Progenitor cell of endocrine pancreas (in vitro differentiated cells): ENCODE data around the gene ADRB1. TPM values are rescaled to one million over a fixed set of nuclear protein-coding genes. Genes with fewer than 3 reads are reported as not detected.

Source experiments
- DNase-seq: peaks from one replicate; pipeline ENCODE4 v3.0.0; 2021; ENCODE audit warnings: low spot score; ENCODE audit not compliant: unreplicated experiment
- H3K27ac Mint-ChIP-seq: 2 replicates; pipeline ENCODE4 v1.8.0; 2021; ENCODE audit warnings: mild to moderate bottlenecking, moderate library complexity, mixed read lengths
- H3K27me3 Mint-ChIP-seq: 2 replicates; pipeline ENCODE4 v1.8.0; 2021; ENCODE audit warnings: mixed read lengths
- H3K36me3 Mint-ChIP-seq: 2 replicates; pipeline ENCODE4 v1.8.0; 2022; ENCODE audit warnings: mixed read lengths; ENCODE audit not compliant: insufficient read depth
- H3K4me1 Mint-ChIP-seq: 2 replicates; pipeline ENCODE4 v1.8.0; 2021; ENCODE audit warnings: low read depth, mixed read lengths
- H3K4me3 Mint-ChIP-seq: 2 replicates; pipeline ENCODE4 v1.8.0; 2021; ENCODE audit warnings: low read depth, mild to moderate bottlenecking, moderate library complexity, mixed read lengths
- H3K9me3 Mint-ChIP-seq: 2 replicates; pipeline ENCODE4 v1.8.0; 2021; ENCODE audit warnings: low read depth, mixed read lengths
- total RNA-seq: library from RNA; stranded (reverse); gene quantifications from 2 replicates; pipeline ENCODE4 v1.2.1, GENCODE V29; 2021
- TF ChIP-seq, protein P1 (sequence below): fragments of 200-600 bp; sonication (generic); IDR thresholded peaks from one replicate; pipeline ENCODE4 v1.5.0; 2021; ENCODE audit warnings: antibody characterized with exemption, mild to moderate bottlenecking; ENCODE audit not compliant: unreplicated experiment

Gene ADRB1
- total RNA-seq, 1 donor from 2014 or later: not detected

DNA sequence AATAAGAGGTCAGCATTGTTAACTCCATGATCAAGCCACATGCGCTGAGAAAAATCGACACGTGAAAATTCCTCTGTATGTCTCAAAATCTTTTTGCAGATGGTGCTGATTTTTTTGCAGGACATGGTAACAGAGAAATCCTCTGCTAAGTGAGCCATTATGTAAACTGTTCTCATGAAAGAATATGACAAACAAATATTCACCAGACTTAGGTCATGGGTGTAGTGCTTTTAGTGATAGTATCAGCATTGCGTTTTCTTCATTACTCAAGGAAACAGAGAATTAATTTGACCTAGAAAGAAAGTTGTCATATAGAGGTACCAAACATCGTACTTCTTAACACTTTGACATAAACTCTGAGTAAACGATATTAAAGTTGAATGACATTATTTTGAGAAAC is 34.7 kb downstream of the ADRB1 start:
- no peaks in the 10 kb centered on the region for H3K9me3 Mint-ChIP-seq
- H3K4me1 Mint-ChIP-seq: no peaks in the 10 kb centered on the region
- TF ChIP-seq, protein P1, sequence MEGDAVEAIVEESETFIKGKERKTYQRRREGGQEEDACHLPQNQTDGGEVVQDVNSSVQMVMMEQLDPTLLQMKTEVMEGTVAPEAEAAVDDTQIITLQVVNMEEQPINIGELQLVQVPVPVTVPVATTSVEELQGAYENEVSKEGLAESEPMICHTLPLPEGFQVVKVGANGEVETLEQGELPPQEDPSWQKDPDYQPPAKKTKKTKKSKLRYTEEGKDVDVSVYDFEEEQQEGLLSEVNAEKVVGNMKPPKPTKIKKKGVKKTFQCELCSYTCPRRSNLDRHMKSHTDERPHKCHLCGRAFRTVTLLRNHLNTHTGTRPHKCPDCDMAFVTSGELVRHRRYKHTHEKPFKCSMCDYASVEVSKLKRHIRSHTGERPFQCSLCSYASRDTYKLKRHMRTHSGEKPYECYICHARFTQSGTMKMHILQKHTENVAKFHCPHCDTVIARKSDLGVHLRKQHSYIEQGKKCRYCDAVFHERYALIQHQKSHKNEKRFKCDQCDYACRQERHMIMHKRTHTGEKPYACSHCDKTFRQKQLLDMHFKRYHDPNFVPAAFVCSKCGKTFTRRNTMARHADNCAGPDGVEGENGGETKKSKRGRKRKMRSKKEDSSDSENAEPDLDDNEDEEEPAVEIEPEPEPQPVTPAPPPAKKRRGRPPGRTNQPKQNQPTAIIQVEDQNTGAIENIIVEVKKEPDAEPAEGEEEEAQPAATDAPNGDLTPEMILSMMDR: no peak
- H3K27me3 Mint-ChIP-seq: peaks cover 27% of the 10 kb centered on the region
- H3K27ac Mint-ChIP-seq: no peak overlapping the region
- H3K36me3 Mint-ChIP-seq: no peaks in the 10 kb centered on the region
- H3K4me3 Mint-ChIP-seq: no peak overlapping the region
- DNase-seq: no peak

DNA sequence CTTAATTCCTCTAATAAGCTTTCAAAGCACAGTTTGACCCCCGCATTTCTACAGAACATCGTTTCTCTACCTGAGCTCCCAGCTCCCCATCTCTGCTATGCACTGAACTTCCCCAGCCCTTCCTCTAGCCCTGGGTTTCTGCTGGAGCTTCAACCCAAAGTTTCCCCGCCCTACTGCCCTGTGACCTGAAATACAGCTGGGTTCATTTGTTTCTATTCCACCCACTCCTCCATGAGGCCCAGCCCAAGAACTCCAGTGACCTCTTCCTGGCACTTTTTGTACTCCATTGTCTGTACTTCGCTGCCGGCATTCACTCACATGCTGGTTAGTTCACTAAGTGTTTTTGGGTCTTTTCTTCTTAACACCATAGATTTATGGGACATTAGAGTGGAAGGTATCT is 35.8 kb downstream of the ADRB1 start:
- no peaks in the 10 kb centered on the region for H3K4me1 Mint-ChIP-seq
- no peaks in the 10 kb centered on the region for H3K9me3 Mint-ChIP-seq
- H3K27me3 Mint-ChIP-seq: peaks cover 27% of the 10 kb centered on the region
- H3K27ac Mint-ChIP-seq: no peak overlapping the region
- DNase-seq: no peak
- no peaks in the 10 kb centered on the region for H3K36me3 Mint-ChIP-seq
- TF ChIP-seq, protein P1: no peak
- no peak overlapping the region for H3K4me3 Mint-ChIP-seq

DNA sequence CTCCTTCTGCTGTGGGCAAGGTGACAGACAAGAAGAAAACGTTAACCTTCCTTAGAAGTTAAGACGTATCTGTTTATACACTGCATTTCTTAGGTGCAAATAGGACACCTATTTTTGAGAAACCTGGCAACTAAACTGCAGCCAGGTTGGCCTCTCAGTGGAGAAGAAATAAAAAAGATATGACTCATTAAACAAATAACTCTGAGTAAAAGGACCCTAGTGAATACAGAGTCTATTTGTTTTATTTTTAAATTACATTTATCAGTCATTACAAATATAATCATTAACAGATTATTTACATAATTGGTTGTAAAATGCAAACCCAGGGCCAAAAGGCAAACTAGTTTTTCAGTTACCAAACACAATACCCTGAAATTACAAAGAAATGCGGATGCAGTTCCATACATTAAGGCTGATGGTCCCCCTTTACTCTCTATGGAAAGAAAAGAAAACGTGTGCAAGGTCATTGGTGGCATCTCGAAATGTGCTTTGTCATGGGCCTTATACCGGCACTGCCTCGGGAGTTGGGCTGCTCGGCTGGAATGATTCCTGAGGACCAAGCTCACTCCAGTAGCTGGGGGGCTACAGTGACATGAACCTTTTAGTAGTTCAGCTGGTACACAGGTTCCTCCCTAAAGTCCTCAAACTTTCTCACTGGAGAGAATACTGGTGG is 38.4 kb downstream of the ADRB1 start:
- DNase-seq: no peak
- TF ChIP-seq, protein P1: no peak
- no peak overlapping the region for H3K4me3 Mint-ChIP-seq
- no peaks in the 10 kb centered on the region for H3K9me3 Mint-ChIP-seq
- no peaks in the 10 kb centered on the region for H3K4me1 Mint-ChIP-seq
- H3K27ac Mint-ChIP-seq: no peak overlapping the region
- H3K36me3 Mint-ChIP-seq: no peaks in the 10 kb centered on the region
- H3K27me3 Mint-ChIP-seq: peaks cover 27% of the 10 kb centered on the region

DNA sequence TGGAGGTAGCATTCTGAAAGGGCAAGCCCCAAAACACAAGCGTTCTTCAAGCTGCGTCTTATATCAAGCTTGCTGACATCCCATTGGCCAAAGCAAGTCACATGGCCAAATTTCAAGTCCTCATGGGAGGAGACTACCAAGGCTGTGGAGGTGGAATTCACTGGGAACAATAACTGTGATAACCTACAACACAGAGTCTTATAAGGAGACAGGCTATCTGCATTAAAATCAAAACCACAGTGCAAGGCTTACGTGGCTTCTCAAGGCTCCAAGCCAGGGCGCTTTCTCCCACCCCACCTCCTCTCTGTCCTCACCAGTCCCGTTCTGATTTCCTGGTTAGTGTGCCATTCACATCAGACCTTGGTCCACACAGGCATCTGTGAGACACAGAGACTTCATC is 39.4 kb downstream of the ADRB1 start:
- H3K4me3 Mint-ChIP-seq: no peak overlapping the region
- no peak for DNase-seq
- peaks cover 20% of the 10 kb centered on the region for H3K27me3 Mint-ChIP-seq
- H3K27ac Mint-ChIP-seq: peak overlapping the region; percentile 42
- no peaks in the 10 kb centered on the region for H3K4me1 Mint-ChIP-seq
- H3K9me3 Mint-ChIP-seq: no peaks in the 10 kb centered on the region
- H3K36me3 Mint-ChIP-seq: no peaks in the 10 kb centered on the region
- TF ChIP-seq, protein P1: no peak

DNA sequence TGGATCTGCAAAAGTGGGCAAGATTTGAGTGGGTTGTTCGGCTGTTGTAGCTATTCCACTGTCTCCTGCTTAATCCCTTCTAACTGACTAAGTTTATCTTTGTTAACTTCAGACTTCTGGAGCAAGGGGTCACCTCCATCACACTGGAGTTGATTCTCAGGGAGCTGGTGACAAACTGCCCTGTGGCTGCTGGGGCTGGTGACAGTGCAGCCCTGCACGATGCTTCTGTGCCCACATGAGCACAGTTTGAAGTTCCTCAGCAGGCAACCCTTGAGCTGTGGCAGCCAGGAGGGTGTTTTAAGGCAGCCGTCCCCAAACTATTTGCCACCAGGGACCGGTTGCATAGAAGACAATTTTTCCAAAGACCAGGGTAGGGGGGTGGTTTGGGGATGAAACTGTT is 40.5 kb downstream of the ADRB1 start:
- Mint-ChIP-seq H3K4me3 (no peak overlapping the region), H3K27ac (no peak overlapping the region), H3K9me3 (no peaks in the 10 kb centered on the region), H3K4me1 (no peaks in the 10 kb centered on the region), H3K36me3 (no peaks in the 10 kb centered on the region), H3K27me3 (peaks cover 15% of the 10 kb centered on the region)
- DNase-seq: no peak
- TF ChIP-seq, protein P1: no peak
